GM12864 (cell line): ENCODE measurements around the gene DUSP18.
"Not testable (repeated sequence)": the region's sequence is repeated elsewhere in the genome, so short reads cannot be mapped to it uniquely, and the experiment has no call there.

Experiments
- DNase-seq: peaks from one replicate; pipeline ENCODE4 v3.0.0-alpha.2; 2011; ENCODE audit warnings: low read depth
- H3K4me3 ChIP-seq: 2 replicates; pipeline ENCODE4 v1.5.1; 2011; ENCODE audit warnings: mild to moderate bottlenecking, low read depth, low read length, control low read depth
- CTCF ChIP-seq: IDR thresholded peaks from 2 replicates; pipeline ENCODE4 v1.5.1; 2011; ENCODE audit warnings: low read depth, mild to moderate bottlenecking, moderate library complexity, low read length, control low read depth, inconsistent platforms; ENCODE audit errors: missing control alignments

The DUSP18 gene

GRCh38 chr22:30691204-30691603 lies 23.5 kb upstream of the DUSP18 start:
- DNase-seq, result no peak
- TF ChIP-seq CTCF, result no peak
- H3K4me3 ChIP-seq, result no peak overlapping the region

GRCh38 chr22:30689622-30690021 lies 21.9 kb upstream of the DUSP18 start:
- no peak for DNase-seq

GRCh38 chr22:30687358-30687757 lies 19.7 kb upstream of the DUSP18 start:
- no peak for TF ChIP-seq CTCF
- DNase-seq, result no peak
- H3K4me3 ChIP-seq, result no peak overlapping the region

More at GRCh38 chr22:30689622-30690021, 21.9 kb upstream of the DUSP18 start:
- no peak for TF ChIP-seq CTCF
- no peak overlapping the region for H3K4me3 ChIP-seq

- no peak for TF ChIP-seq CTCF
- no peak overlapping the region for H3K4me3 ChIP-seq
- no peak for DNase-seq
Measured at GRCh38 chr22:30685178-30685577, 17.5 kb upstream of the DUSP18 start.

GRCh38 chr22:30681831-30682230 lies 14.2 kb upstream of the DUSP18 start:
- no peak for TF ChIP-seq CTCF
- DNase-seq, result no peak

GRCh38 chr22:30680991-30681770 lies 13.5 kb upstream of the DUSP18 start:
- no peak overlapping the region for H3K4me3 ChIP-seq
- TF ChIP-seq CTCF, result no peak
- no peak for DNase-seq

More at GRCh38 chr22:30681831-30682230, 14.2 kb upstream of the DUSP18 start:
- H3K4me3 ChIP-seq, result no peak overlapping the region

- not testable (repeated sequence) for DNase-seq, H3K4me3 ChIP-seq
Measured at GRCh38 chr22:30679895-30680690, 12.4 kb upstream of the DUSP18 start.

- DNase-seq, H3K4me3 ChIP-seq: not testable (repeated sequence)
Measured at GRCh38 chr22:30676565-30676964, 8.9 kb upstream of the DUSP18 start.
